Psoas muscle (tissue), 8 donors: ENCODE results near the gene CD6. TPM values are rescaled to one million over a fixed set of nuclear protein-coding genes. Genes with fewer than 3 reads are reported as not detected.

Source experiments
- ATAC-seq, 4 donors: fragments of 200-7000 bp; cut with Tn5 transposase; one replicate each; pipeline ENCODE4 v1.9.1; 2020; ENCODE audit warnings: moderate library complexity in 3 of 4, mild to moderate bottlenecking in 2 of 4
- DNase-seq, 2 donors: peaks; one replicate each; pipeline ENCODE4 v3.0.0-alpha.2; 2020
- H3K27ac ChIP-seq: fragments of 200-600 bp; one replicate; pipeline ENCODE4 v1.8.0; 2022
- H3K27me3 ChIP-seq, 3 donors: fragments of 200-600 bp in 1 of 3; one replicate each; pipeline versions ENCODE4 v1.6.1 to v1.8.0; 2013 to 2022; ENCODE audit warnings: low read length in 2 of 3, mild to moderate bottlenecking in 2 of 3, moderate library complexity in 1 of 3; ENCODE audit not compliant: insufficient read depth in 3 of 3
- H3K36me3 ChIP-seq, 2 donors: fragments of 200-600 bp in 1 of 2; one replicate each; pipeline versions ENCODE4 v1.6.1 to v1.8.0; 2013 to 2022; ENCODE audit warnings: low read depth in 1 of 2, mild to moderate bottlenecking in 1 of 2, moderate library complexity in 1 of 2; ENCODE audit not compliant: insufficient read depth in 1 of 2
- H3K4me1 ChIP-seq: fragments of 200-600 bp; one replicate; pipeline ENCODE4 v1.8.0; 2022
- H3K4me3 ChIP-seq: fragments of 200-600 bp; one replicate; pipeline ENCODE4 v1.8.0; 2022; ENCODE audit warnings: mild to moderate bottlenecking
- H3K9me3 ChIP-seq: fragments of 200-600 bp; one replicate; pipeline ENCODE4 v1.8.0; 2022
- CTCF ChIP-seq: fragments of 200-600 bp; IDR thresholded peaks from one replicate; pipeline ENCODE4 v1.8.0; 2022; ENCODE audit warnings: antibody characterized with exemption
- WGBS, 3 donors: extraction: QIAGEN DNeasy Blood & Tissue Kit; methylation state at CpG; one replicate each; pipeline versions ENCODE4 v1.1.6 to v1.1.7; 2013; 5-methylcytosine and 5-hydroxymethylcytosine counted together
- intact Hi-C, 2 donors: fragments of 100-400 bp; cut with DNase I; formaldehyde crosslinking; loops; one replicate each; pipeline versions ENCODE4 v1.11.0 to v1.14.2; 2022
- polyA plus RNA-seq, 3 donors: library from polyadenylated mRNA; stranded (reverse); fragments of 200-250 nt; gene quantifications; one replicate each; pipeline ENCODE4 v1.2.3, GENCODE V29; 2013
- total RNA-seq, 4 donors: library from RNA; stranded (reverse); fragmentation: NEBNext Ultra II Directional in 2 of 4; extraction: Animal tissue kit (Norgen Biotek cat#: 25700) in 2 of 4; gene quantifications; one replicate each; pipeline versions ENCODE4 v1.2.1 to v1.2.4, GENCODE V29; 2021 to 2023
- donor health status: healthy with polysubstance abuse.
- donor health status: DM: no; HTN: no; CAD: no; lungs with moderate emphysema.
- donor health status: Bipolar disorder and iron deficiency.
- donor health status: healthy.
- donor health status: DM: yes; HTN: yes; CAD: no.
- donor health status: DM: no; HTN: no; CAD: no.
- donor health status: DM: no; HTN: no; CAD: no.
- donor health status: DM: yes; HTN: yes; CAD: no.

CD6 gene
- total and polyA plus RNA-seq, 7 donors, result 0.05 to 0.74 (median 0.43) TPM

- intact Hi-C loops, result no loop called here
- no peaks in the 10 kb centered on the region for H3K9me3 ChIP-seq
- ATAC-seq, result no peak
- no peak for TF ChIP-seq CTCF
- H3K27ac ChIP-seq, result no peak overlapping the region
- no peaks in the 10 kb centered on the region for H3K4me1 ChIP-seq
- WGBS, 3 donors, result 91 to 94% (median 93%) methylated on average over 8 of the region's 8 CpGs
- no peak for DNase-seq
- no peak overlapping the region for H3K4me3 ChIP-seq
- H3K27me3 ChIP-seq, result no peaks in the 10 kb centered on the region
- no peaks in the 10 kb centered on the region for H3K36me3 ChIP-seq
These were observed 84.3 kb downstream of the CD6 start for GRCh38 chr11:61055776-61056175.

- no peak for ATAC-seq
- no peak overlapping the region for H3K27ac ChIP-seq
- no peaks in the 10 kb centered on the region for H3K9me3 ChIP-seq
- H3K36me3 ChIP-seq, result no peaks in the 10 kb centered on the region
- H3K4me1 ChIP-seq, result no peaks in the 10 kb centered on the region
- H3K27me3 ChIP-seq, result no peaks in the 10 kb centered on the region
- 61 to 65% (median 65%) methylated on average over 6 of the region's 6 CpGs for WGBS, 3 donors
- no peak for DNase-seq
- no peak for TF ChIP-seq CTCF
- intact Hi-C loops, result no loop called here
- H3K4me3 ChIP-seq, result no peak overlapping the region
These were observed 85.1 kb downstream of the CD6 start for GRCh38 chr11:61056571-61056970.

GRCh38 chr11:61056981-61057380 is 85.5 kb downstream of the CD6 start:
- WGBS, 3 donors, result 79 to 88% (median 85%) methylated on average over 6 to 7 of the region's 7 CpGs
- H3K9me3 ChIP-seq, result no peaks in the 10 kb centered on the region
- H3K4me1 ChIP-seq, result no peaks in the 10 kb centered on the region
- H3K27me3 ChIP-seq, result no peaks in the 10 kb centered on the region
- intact Hi-C loops, result no loop called here
- H3K36me3 ChIP-seq, result no peaks in the 10 kb centered on the region
- ATAC-seq (no peak), DNase-seq (no peak)
- no peak overlapping the region for H3K4me3 ChIP-seq
- no peak for TF ChIP-seq CTCF
- no peak overlapping the region for H3K27ac ChIP-seq

GRCh38 chr11:61057615-61058014 is 86.1 kb downstream of the CD6 start:
- 87 to 91% (median 89%) methylated on average over 12 of the region's 12 CpGs for WGBS, 3 donors
- Histone ChIP-seq H3K4me3 (no peak overlapping the region), H3K9me3 (no peaks in the 10 kb centered on the region), H3K36me3 (no peaks in the 10 kb centered on the region), H3K4me1 (no peaks in the 10 kb centered on the region), H3K27me3 (no peaks in the 10 kb centered on the region), H3K27ac (no peak overlapping the region)
- intact Hi-C loops, result no loop called here
- ATAC-seq (no peak), DNase-seq (no peak)
- TF ChIP-seq CTCF, result no peak

GRCh38 chr11:61058583-61059259 is 87.2 kb downstream of the CD6 start:
- Histone ChIP-seq H3K27me3 (no peaks in the 10 kb centered on the region), H3K9me3 (no peaks in the 10 kb centered on the region), H3K27ac (no peak overlapping the region), H3K4me1 (no peaks in the 10 kb centered on the region), H3K36me3 (no peaks in the 10 kb centered on the region), H3K4me3 (no peak overlapping the region)
- no peak for DNase-seq
- 87 to 89% (median 87%) methylated on average over 14 of the region's 14 CpGs for WGBS, 3 donors
- no peak for ATAC-seq
- no peak for TF ChIP-seq CTCF
- intact Hi-C loops, result no loop called here
